H1 (cell line): ENCODE measurements around the gene SNX30. TPM values are rescaled to one million over a fixed set of nuclear protein-coding genes. Genes with fewer than 3 reads are reported as not detected.
A peak's percentile ranks its signal among the peaks of the same experiment; 100 is the strongest.

Source experiments
- CTCF ChIA-PET: fragments of 300-600 bp; sonication (Branson Sonifier 250); formaldehyde crosslinking; loops from one replicate; lab custom pipeline; 2021; ENCODE audit not compliant: partially characterized antibody; lab: Charles Lee
- POLR2A ChIA-PET: fragments of 300-600 bp; sonication (Branson Sonifier 250); formaldehyde crosslinking; loops from one replicate; lab custom pipeline; 2021; ENCODE audit warnings: inconsistent platforms; ENCODE audit not compliant: partially characterized antibody; lab: Charles Lee
- DNase-seq, 2 experiments: peaks; one replicate each; pipeline versions ENCODE4 v3.0.0 to v3.0.0-alpha.2; 2010 to 2022; ENCODE audit warnings: low spot score in 2 of 2, low read depth in 1 of 2, mixed read lengths in 1 of 2
- FAIRE-seq: peaks from 2 replicates; lab custom pipeline; 2011; peaks lifted over from hg19 to GRCh38; lab: Jason Lieb, UNC
- H2AFZ ChIP-seq: 2 replicates; pipeline ENCODE4 v1.8.1; 2012; ENCODE audit warnings: low read length, inconsistent platforms
- H2AK5ac ChIP-seq: 2 replicates; pipeline ENCODE4 v1.6.1; 2013; ENCODE audit warnings: low read depth, low read length
- H2BK120ac ChIP-seq: replicated peaks from 2 replicates; pipeline ENCODE3; 2013; ENCODE audit warnings: low read depth, low read length, inconsistent platforms
- H2BK12ac ChIP-seq: 2 replicates; pipeline ENCODE4 v1.6.1; 2013; ENCODE audit warnings: low read depth, low read length
- H2BK15ac ChIP-seq: 2 replicates; pipeline ENCODE4 v1.6.1; 2013; ENCODE audit warnings: low read length
- H2BK20ac ChIP-seq: 2 replicates; pipeline ENCODE4 v1.6.1; 2013; ENCODE audit warnings: low read length
- H2BK5ac ChIP-seq: 2 replicates; pipeline ENCODE4 v1.6.1; 2013; ENCODE audit warnings: low read depth, low read length
- H3K14ac ChIP-seq: 2 replicates; pipeline ENCODE4 v1.6.1; 2013; ENCODE audit warnings: inconsistent platforms; ENCODE audit not compliant: insufficient read length
- H3K18ac ChIP-seq: 2 replicates; pipeline ENCODE4 v1.6.1; 2013; ENCODE audit warnings: low read length; ENCODE audit errors: extremely low read depth
- H3K23ac ChIP-seq: 2 replicates; pipeline ENCODE4 v1.6.1; 2013; ENCODE audit warnings: inconsistent platforms; ENCODE audit not compliant: insufficient read length
- H3K23me2 ChIP-seq: 2 replicates; pipeline ENCODE4 v1.6.1; 2013; ENCODE audit warnings: low read depth, low read length
- H3K27ac ChIP-seq: 2 replicates; pipeline ENCODE4 v1.6.1; 2011; ENCODE audit warnings: low read depth, low read length, inconsistent platforms
- H3K27me3 ChIP-seq, 4 experiments: replicated peaks in 1 of 4; 1 replicate in 1 of 4; 2 replicates in 3 of 4; pipeline versions ENCODE4 v1.6.1 to v1.8.1; 2011 to 2013; ENCODE audit warnings: low read length in 3 of 4, mild to moderate bottlenecking in 3 of 4, inconsistent platforms in 2 of 4, mixed read lengths in 2 of 4, moderate library complexity in 1 of 4; ENCODE audit not compliant: control insufficient read depth in 3 of 4, insufficient read depth in 3 of 4; ENCODE audit errors: extremely low read depth in 1 of 4
- H3K36me3 ChIP-seq, 4 experiments: 2 replicates each; pipeline versions ENCODE4 v1.6.1 to v1.8.1; 2011 to 2013; ENCODE audit warnings: mild to moderate bottlenecking in 4 of 4, low read length in 3 of 4, moderate library complexity in 2 of 4, control low read depth in 1 of 4, inconsistent platforms in 1 of 4; ENCODE audit not compliant: insufficient read depth in 4 of 4, control insufficient read depth in 2 of 4
- H3K4ac ChIP-seq: replicated peaks from 2 replicates; pipeline ENCODE3; 2013; ENCODE audit warnings: low read length, low read depth, mixed read lengths, inconsistent platforms; ENCODE audit not compliant: insufficient read length
- H3K4me1 ChIP-seq, 4 experiments: replicated peaks in 1 of 4; 1 replicate in 1 of 4; 2 replicates in 3 of 4; pipeline versions ENCODE4 v1.6.1 to v1.8.1; 2011 to 2013; ENCODE audit warnings: low read length in 3 of 4, inconsistent platforms in 2 of 4, mixed read lengths in 1 of 4; ENCODE audit not compliant: insufficient read depth in 4 of 4, control insufficient read depth in 3 of 4
- H3K4me2 ChIP-seq, 2 experiments: 2 replicates each; pipeline versions ENCODE4 v1.6.1 to v1.8.1; 2011 to 2013; ENCODE audit warnings: low read depth in 2 of 2, low read length in 2 of 2, control low read depth in 1 of 2, inconsistent platforms in 1 of 2, mild to moderate bottlenecking in 1 of 2; ENCODE audit not compliant: insufficient read depth in 1 of 2
- H3K4me3 ChIP-seq, 4 experiments: fragments of 200-600, 300-600 bp in 1 of 4; sonication (generic), shearing (Covaris generic), sonication (Bioruptor Twin) in 1 of 4; 2 replicates each; pipeline versions ENCODE4 v1.5.1 to v1.8.1; 2011 to 2016; ENCODE audit warnings: low read length in 4 of 4, low read depth in 3 of 4, control low read depth in 2 of 4, inconsistent platforms in 2 of 4, mild to moderate bottlenecking in 2 of 4, mixed read lengths in 1 of 4, moderate library complexity in 1 of 4; ENCODE audit not compliant: insufficient read depth in 2 of 4; ENCODE audit errors: extremely low read depth in 1 of 4
- H3K56ac ChIP-seq: replicated peaks from 2 replicates; pipeline ENCODE3; 2013; ENCODE audit warnings: low read depth, mild to moderate bottlenecking, mixed read lengths, low read length, inconsistent platforms; ENCODE audit not compliant: insufficient read length
- H3K79me1 ChIP-seq: 2 replicates; pipeline ENCODE4 v1.6.1; 2013; ENCODE audit warnings: low read depth, low read length, control low read depth
- H3K79me2 ChIP-seq, 2 experiments: 2 replicates each; pipeline versions ENCODE4 v1.6.1 to v1.8.1; 2012 to 2013; ENCODE audit warnings: low read length in 2 of 2, mild to moderate bottlenecking in 2 of 2, inconsistent platforms in 1 of 2; ENCODE audit not compliant: insufficient read depth in 2 of 2, control insufficient read depth in 1 of 2
- H3K9ac ChIP-seq, 4 experiments: replicated peaks in 1 of 4; 1 replicate in 1 of 4; 2 replicates in 3 of 4; pipeline versions ENCODE4 v1.6.1 to v1.8.1; 2011 to 2013; ENCODE audit warnings: low read depth in 3 of 4, low read length in 3 of 4, control low read depth in 2 of 4, mild to moderate bottlenecking in 2 of 4, moderate library complexity in 2 of 4, inconsistent platforms in 1 of 4; ENCODE audit errors: extremely low read depth in 1 of 4
- H3K9me3 ChIP-seq, 2 experiments: 2 replicates each; pipeline versions ENCODE4 v1.6.1 to v1.8.1; 2012 to 2013; ENCODE audit warnings: mild to moderate bottlenecking in 2 of 2, moderate library complexity in 2 of 2, control low read depth in 1 of 2, inconsistent platforms in 1 of 2, low read depth in 1 of 2, low read length in 1 of 2, mixed read lengths in 1 of 2; ENCODE audit not compliant: insufficient read depth in 2 of 2
- H4K20me1 ChIP-seq, 2 experiments: replicated peaks in 1 of 2; 2 replicates each; pipeline versions ENCODE3 to v1.8.1; 2011 to 2013; ENCODE audit warnings: inconsistent platforms in 2 of 2, low read length in 2 of 2, mild to moderate bottlenecking in 1 of 2; ENCODE audit not compliant: insufficient read depth in 2 of 2, control insufficient read depth in 1 of 2
- H4K5ac ChIP-seq: 2 replicates; pipeline ENCODE4 v1.6.1; 2013; ENCODE audit warnings: low read length, low read depth, mixed read lengths, inconsistent platforms; ENCODE audit not compliant: insufficient read length
- H4K8ac ChIP-seq: 2 replicates; pipeline ENCODE4 v1.8.0; 2013; ENCODE audit warnings: mild to moderate bottlenecking, moderate library complexity, low read length, inconsistent platforms; ENCODE audit not compliant: insufficient read depth; ENCODE audit errors: extremely low read depth
- H4K91ac ChIP-seq: replicated peaks from 2 replicates; pipeline ENCODE3; 2013; ENCODE audit warnings: low read length, mixed read lengths, inconsistent platforms; ENCODE audit not compliant: insufficient read length
- ASH2L ChIP-seq: fragments of 200-600, 300-600 bp; sonication (generic); IDR thresholded peaks from one replicate; pipeline ENCODE4 v1.7.1; 2017; ENCODE audit warnings: low read length
- TAF7 ChIP-seq: optimal IDR thresholded peaks from 2 replicates; pipeline ENCODE3; 2011; ENCODE audit warnings: low read depth, mild to moderate bottlenecking, inconsistent platforms, low read length, moderate library complexity, borderline replicate concordance
- TBP ChIP-seq: IDR thresholded peaks from 2 replicates; pipeline ENCODE4 v1.6.1; 2011; ENCODE audit warnings: low read depth, low read length, improper control_type of control experiment
- TEAD4 ChIP-seq: IDR thresholded peaks from 2 replicates; pipeline ENCODE4 v1.6.1; 2012; ENCODE audit warnings: low read depth, low read length, inconsistent platforms, mixed read lengths
- WGBS, 2 experiments: shearing (Covaris generic) in 1 of 2; methylation state at CpG; one replicate each; pipeline versions ENCODE4 v1.1.6 to v1.1.7; 2013 to 2015; ENCODE audit warnings: low lambda C conversion rate in 2 of 2, mixed read lengths in 2 of 2, inconsistent platforms in 1 of 2, low coverage in 1 of 2, missing lambda C conversion rate in 1 of 2; ENCODE audit not compliant: insufficient replicate concordance in 2 of 2, insufficient coverage in 1 of 2, insufficient read length in 1 of 2; ENCODE audit errors: extremely low coverage in 1 of 2, missing lambda C conversion rate in 1 of 2; 5-methylcytosine and 5-hydroxymethylcytosine counted together
- polyA plus RNA-seq, 7 experiments: library from polyadenylated mRNA; depleted of rRNA in 3 of 7; stranded (reverse) in 5 of 7; unstranded in 2 of 7; fragments of >200 nt in 5 of 7; fragments of 200-250 nt in 2 of 7; gene quantifications; 1 replicate in 5 of 7; 2 replicates in 1 of 7; 4 replicates in 1 of 7; pipeline versions ENCODE4 v1.2.1 to v1.2.3, GENCODE V29; 2011 to 2013; ENCODE audit warnings: missing spikeins in 2 of 7, mixed read lengths in 2 of 7
- total RNA-seq: library from RNA; stranded (reverse); fragmentation: NEBNext Ultra II Directional; extraction: Animal tissue kit (Norgen Biotek cat#: 25700); gene quantifications from 2 replicates; pipeline ENCODE4 v1.2.1, GENCODE V29; 2021

The SNX30 gene
- total and polyA plus RNA-seq, 2 of the 8 experiments (the other 6 are each of a cell fraction or from before 2014, with no cell fraction given), result 4.0 to 12.2 TPM

GRCh38 chr9:112810696-112811490 lies 60.3 kb downstream of the SNX30 start:
- no peak overlapping the region for H3K9ac ChIP-seq

More at GRCh38 chr9:112810696-112811490, 60.3 kb downstream of the SNX30 start:
- no peaks in the 10 kb centered on the region for H3K9me3 ChIP-seq
- no peak overlapping the region for H3K4me3 ChIP-seq
- no peak overlapping the region for H4K5ac ChIP-seq
- TF ChIP-seq TAF7 (no peak), TEAD4 (peak; percentile 26; the same call in 1 of the 2 replicates), TBP (no peak), ASH2L (peak; percentile 32)
- TF ChIP-seq, all 59 proteins: peak for 2
- Histone ChIP-seq H2BK20ac (no peak overlapping the region), H3K18ac (no peak overlapping the region), H3K79me2 (0 out of 4 replicates have a peak, but pooled peaks cover 4 to 6% of the 10 kb centered on the region in 2 experiments), H3K27me3 (no peaks in the 10 kb centered on the region), H2BK12ac (no peak overlapping the region), H2AFZ (no peak overlapping the region), H3K14ac (no peak overlapping the region), H3K4me2 (peak overlapping the region in 1 of 2 experiments; percentile 42; a peak in 2 of 4 replicates), H3K27ac (no peak overlapping the region), H2AK5ac (no peak overlapping the region), H4K91ac (no peak overlapping the region), H3K56ac (no peak overlapping the region), H3K4ac (no peak overlapping the region), H2BK5ac (no peak overlapping the region; the same call in 1 of the 2 replicates), H3K4me1 (peaks cover 0 to 7% (median 4%) of the 10 kb centered on the region in 4 experiments; a peak in 5 of 7 replicates), H3K23me2 (peaks cover 2% of the 10 kb centered on the region; the same call in 1 of the 2 replicates), H3K23ac (no peak overlapping the region), H3K36me3 (peaks cover 0 to 2% (median 0%) of the 10 kb centered on the region in 4 experiments; a peak in 1 of 8 replicates), H3K79me1 (no peaks in the 10 kb centered on the region; the same call in 1 of the 2 replicates), H2BK120ac (no peak overlapping the region), H4K20me1 (no peaks in the 10 kb centered on the region), H4K8ac (no peak overlapping the region), H2BK15ac (no peak overlapping the region)
- CTCF ChIA-PET, result interaction anchor here (0.7 to 2.3 kb wide), 2 partner anchors 9 to 92 kb away, joined by 3 to 12 read pairs; no protein-coding TSS in a partner anchor
- WGBS, 2 experiments, result 87% methylated on average over 17 of the region's 17 CpGs; no CpG with 5 or more reads in 1 of the 2 experiments
- DNase-seq (no peak), FAIRE-seq (no peak)
- POLR2A ChIA-PET, result interaction anchor here (0.6 to 0.8 kb wide), 2 partner anchors 36 to 327 kb away, joined by 3 to 4 read pairs; no protein-coding TSS in a partner anchor
